SU-DHL-6 (cell line): ENCODE data around the gene TMCC1.
"Not testable (repeated sequence)": the region's sequence is repeated elsewhere in the genome, so short reads cannot be mapped to it uniquely, and the experiment has no call there.

Source experiments
- H2AFZ ChIP-seq: fragments of 200-600 bp; sonication (generic); 2 replicates; pipeline ENCODE4 v1.6.1; 2014; ENCODE audit warnings: low read depth, mild to moderate bottlenecking, moderate library complexity, mixed read lengths, antibody characterized with exemption, low read length; ENCODE audit not compliant: severe bottlenecking
- H3F3A ChIP-seq: fragments of 200-600 bp; shearing (Covaris generic); 2 replicates; pipeline ENCODE4 v1.6.0; 2016; ENCODE audit warnings: antibody characterized with exemption, mild to moderate bottlenecking; ENCODE audit not compliant: insufficient read depth
- H3K27ac ChIP-seq: fragments of 200-600 bp; sonication (generic); 2 replicates; pipeline ENCODE4 v1.5.1; 2016; ENCODE audit warnings: low read depth, mild to moderate bottlenecking, low read length, moderate library complexity, mixed read lengths
- H3K27me3 ChIP-seq: fragments of 200-600 bp; sonication (generic), shearing (Covaris generic); 2 replicates; pipeline ENCODE4 v1.6.0; 2014; ENCODE audit warnings: mild to moderate bottlenecking, low read length
- H3K36me3 ChIP-seq: fragments of 200-600 bp; sonication (generic); 2 replicates; pipeline ENCODE4 v1.6.1; 2014; ENCODE audit warnings: mild to moderate bottlenecking, low read length, mixed read lengths
- H3K4me2 ChIP-seq: fragments of 300-600, 200-600 bp; shearing (Covaris generic), sonication (generic); 2 replicates; pipeline ENCODE4 v1.6.0; 2014; ENCODE audit warnings: low read length, low read depth, mild to moderate bottlenecking; ENCODE audit not compliant: poor library complexity, severe bottlenecking
- H3K4me3 ChIP-seq: fragments of 200-600 bp; sonication (generic); 2 replicates; pipeline ENCODE4 v1.5.1; 2014; ENCODE audit warnings: antibody characterized with exemption, low read length, mild to moderate bottlenecking, mixed read lengths; ENCODE audit not compliant: insufficient read depth, poor library complexity, severe bottlenecking
- H3K79me2 ChIP-seq: fragments of 200-600 bp; sonication (generic); 2 replicates; pipeline ENCODE4 v1.6.1; 2014; ENCODE audit warnings: mild to moderate bottlenecking, low read length, moderate library complexity; ENCODE audit not compliant: insufficient read depth
- H3K9ac ChIP-seq: fragments of 200-600 bp; sonication (generic); 2 replicates; pipeline ENCODE4 v1.7.0; 2014; ENCODE audit warnings: mild to moderate bottlenecking, low read length
- H3K9me2 ChIP-seq: fragments of 200-600 bp; sonication (generic); replicated peaks from 2 replicates; pipeline ENCODE4 v1.6.1; 2014; ENCODE audit warnings: low read length; ENCODE audit not compliant: insufficient read depth
- H3K9me3 ChIP-seq: fragments of 200-600 bp; sonication (generic); 2 replicates; pipeline ENCODE4 v1.6.1; 2014; ENCODE audit warnings: low read length, mixed read lengths; ENCODE audit not compliant: insufficient read depth
- H4K20me1 ChIP-seq: fragments of 200-600 bp; sonication (generic); 2 replicates; pipeline ENCODE4 v1.6.1; 2014; ENCODE audit warnings: low read depth, mild to moderate bottlenecking, antibody characterized with exemption, low read length, moderate library complexity, mixed read lengths
- CTCF ChIP-seq: fragments of 200-600 bp; sonication (generic); IDR thresholded peaks from one replicate; pipeline ENCODE4 v1.5.1; 2017; ENCODE audit warnings: antibody characterized with exemption, mild to moderate bottlenecking, low read length, moderate library complexity; ENCODE audit not compliant: insufficient read depth, poor library complexity, severe bottlenecking
- EZH2phosphoT487 ChIP-seq: fragments of 200-600 bp; sonication (generic), shearing (Covaris generic); conservative IDR thresholded peaks from 2 replicates; pipeline ENCODE4 v1.6.1; 2018; ENCODE audit warnings: mild to moderate bottlenecking, antibody characterized with exemption, low read length, moderate library complexity, mixed read lengths

The TMCC1 gene

GRCh38 chr3:129611446-129611800, 282.1 kb downstream of the TMCC1 start:
- TF ChIP-seq CTCF (no peak), EZH2phosphoT487 (no peak)
- no peaks in the 10 kb centered on the region for H3K9me3 ChIP-seq
- H3F3A ChIP-seq: no peaks in the 10 kb centered on the region
- no peaks in the 10 kb centered on the region for H3K27me3 ChIP-seq
- H3K4me3 ChIP-seq: no peak overlapping the region
- H3K9me2 ChIP-seq: no peaks in the 10 kb centered on the region
- H3K79me2 ChIP-seq: no peaks in the 10 kb centered on the region
- H3K4me2 ChIP-seq: no peak overlapping the region
- no peak overlapping the region for H3K9ac ChIP-seq
- H4K20me1 ChIP-seq: no peaks in the 10 kb centered on the region
- H3K27ac ChIP-seq: no peak overlapping the region
- H2AFZ ChIP-seq: no peak overlapping the region
- no peaks in the 10 kb centered on the region for H3K36me3 ChIP-seq

- H3F3A ChIP-seq, H3K27ac ChIP-seq: not testable (repeated sequence)
Observed at GRCh38 chr3:129610794-129611445, 282.6 kb downstream of the TMCC1 start.

GRCh38 chr3:129610276-129610675, 283.2 kb downstream of the TMCC1 start:
- H2AFZ ChIP-seq: no peak overlapping the region
- H3K79me2 ChIP-seq: no peaks in the 10 kb centered on the region
- no peaks in the 10 kb centered on the region for H3K9me2 ChIP-seq
- no peak for TF ChIP-seq EZH2phosphoT487
- TF ChIP-seq CTCF: no peak
- H3K9me3 ChIP-seq: no peaks in the 10 kb centered on the region
- H4K20me1 ChIP-seq: no peaks in the 10 kb centered on the region
- no peak overlapping the region for H3K27ac ChIP-seq
- no peaks in the 10 kb centered on the region for H3K27me3 ChIP-seq
- H3K4me2 ChIP-seq: no peak overlapping the region
- no peaks in the 10 kb centered on the region for H3F3A ChIP-seq
- no peak overlapping the region for H3K4me3 ChIP-seq
- no peak overlapping the region for H3K9ac ChIP-seq
- no peaks in the 10 kb centered on the region for H3K36me3 ChIP-seq

More at GRCh38 chr3:129610794-129611445, 282.6 kb downstream of the TMCC1 start:
- H3K4me2 ChIP-seq, H3K9me2 ChIP-seq, H3K79me2 ChIP-seq, H3K9me3 ChIP-seq, H3K4me3 ChIP-seq, H4K20me1 ChIP-seq, H3K9ac ChIP-seq, H3K36me3 ChIP-seq, H2AFZ ChIP-seq, H3K27me3 ChIP-seq: not testable (repeated sequence)

- Histone ChIP-seq H4K20me1 (no peaks in the 10 kb centered on the region), H3K27me3 (no peaks in the 10 kb centered on the region), H3K27ac (no peak overlapping the region), H3K4me3 (no peak overlapping the region), H3K4me2 (no peak overlapping the region), H3K79me2 (no peaks in the 10 kb centered on the region), H2AFZ (no peak overlapping the region), H3K9me3 (no peaks in the 10 kb centered on the region), H3F3A (no peaks in the 10 kb centered on the region), H3K9ac (no peak overlapping the region), H3K36me3 (no peaks in the 10 kb centered on the region), H3K9me2 (no peaks in the 10 kb centered on the region)
- no peak for TF ChIP-seq EZH2phosphoT487
- no peak for TF ChIP-seq CTCF
Observed at GRCh38 chr3:129609591-129610182, 283.8 kb downstream of the TMCC1 start.
